ENCODE measurements around the gene PLEKHF1.

Gene PLEKHF1

GRCh38 chr19:29677001-29677817, 11.9 kb downstream of the PLEKHF1 start:
- no peak for DNase-seq (ENCODE audit: extremely low read depth, insufficient read length)
- Histone ChIP-seq H3K27me3 (replicated peaks; ENCODE audit: control insufficient read depth, insufficient read depth, low read length) (no peaks in the 10 kb centered on the region), H3K4me3 (replicated peaks; ENCODE audit: low read depth, low read length) (no peak overlapping the region), H3K36me3 (ENCODE audit: control insufficient read depth, insufficient read depth, low read length) (peaks cover 31% of the 10 kb centered on the region)
- no peak for TF ChIP-seq CTCF (IDR thresholded peaks at IDR 0.05; ENCODE audit: insufficient read depth, low read length, poor library complexity, severe bottlenecking)

GRCh38 chr19:29678484-29679106, 13.3 kb downstream of the PLEKHF1 start:
- DNase-seq (ENCODE audit: extremely low read depth, insufficient read length), result no peak
- no peak for TF ChIP-seq CTCF (IDR thresholded peaks at IDR 0.05; ENCODE audit: insufficient read depth, low read length, poor library complexity, severe bottlenecking)
- peaks cover 31% of the 10 kb centered on the region for H3K36me3 ChIP-seq (ENCODE audit: control insufficient read depth, insufficient read depth, low read length)
- H3K4me3 ChIP-seq (replicated peaks; ENCODE audit: low read depth, low read length), result no peak overlapping the region
- H3K27me3 ChIP-seq (replicated peaks; ENCODE audit: control insufficient read depth, insufficient read depth, low read length), result no peaks in the 10 kb centered on the region

- no peak for TF ChIP-seq CTCF (IDR thresholded peaks at IDR 0.05; ENCODE audit: insufficient read depth, low read length, poor library complexity, severe bottlenecking)
- DNase-seq (ENCODE audit: extremely low read depth, insufficient read length), result no peak
- Histone ChIP-seq H3K36me3 (ENCODE audit: control insufficient read depth, insufficient read depth, low read length) (peaks cover 20% of the 10 kb centered on the region), H3K4me3 (replicated peaks; ENCODE audit: low read depth, low read length) (no peak overlapping the region), H3K27me3 (replicated peaks; ENCODE audit: control insufficient read depth, insufficient read depth, low read length) (no peaks in the 10 kb centered on the region)
These were observed 14.4 kb downstream of the PLEKHF1 start for GRCh38 chr19:29679598-29680210.

GRCh38 chr19:29680447-29680846, 15.2 kb downstream of the PLEKHF1 start:
- DNase-seq (ENCODE audit: extremely low read depth, insufficient read length), result peak; percentile 77
- peaks cover 14% of the 10 kb centered on the region for H3K36me3 ChIP-seq (ENCODE audit: control insufficient read depth, insufficient read depth, low read length)
- H3K27me3 ChIP-seq (replicated peaks; ENCODE audit: control insufficient read depth, insufficient read depth, low read length), result no peaks in the 10 kb centered on the region
- no peak overlapping the region for H3K4me3 ChIP-seq (replicated peaks; ENCODE audit: low read depth, low read length)
- no peak for TF ChIP-seq CTCF (IDR thresholded peaks at IDR 0.05; ENCODE audit: insufficient read depth, low read length, poor library complexity, severe bottlenecking)

GRCh38 chr19:29680937-29681336, 15.7 kb downstream of the PLEKHF1 start:
- DNase-seq (ENCODE audit: extremely low read depth, insufficient read length), result no peak
- TF ChIP-seq CTCF (IDR thresholded peaks at IDR 0.05; ENCODE audit: insufficient read depth, low read length, poor library complexity, severe bottlenecking), result no peak
- no peaks in the 10 kb centered on the region for H3K27me3 ChIP-seq (replicated peaks; ENCODE audit: control insufficient read depth, insufficient read depth, low read length)
- H3K4me3 ChIP-seq (replicated peaks; ENCODE audit: low read depth, low read length), result no peak overlapping the region
- H3K36me3 ChIP-seq (ENCODE audit: control insufficient read depth, insufficient read depth, low read length), result peaks cover 10% of the 10 kb centered on the region
